Uterus (tissue), 2 donors: ENCODE results near the gene CLCN5.

Source experiments
- CTCF ChIP-seq, 4 experiments: fragments of 200-600 bp in 2 of 4; fragments of 450-650 bp in 2 of 4; sonication (generic) in 2 of 4; IDR thresholded peaks; one replicate each; pipeline ENCODE4 v1.5.1; 2016 to 2019; ENCODE audit warnings: antibody characterized with exemption in 4 of 4, mild to moderate bottlenecking in 2 of 4, moderate library complexity in 1 of 4
- POLR2A ChIP-seq, 2 donors: fragments of 450-650 bp; IDR thresholded peaks; one replicate each; pipeline ENCODE4 v1.6.1; 2016; ENCODE audit warnings: antibody characterized with exemption in 2 of 2, mild to moderate bottlenecking in 1 of 2, moderate library complexity in 1 of 2

GRCh38 chrX:49988143-49988542 is 65.7 kb downstream of the CLCN5 start:
- TF ChIP-seq POLR2A (IDR thresholded peaks at IDR 0.05) (no peak), CTCF (IDR thresholded peaks at IDR 0.05) (no peak)
